ENCODE results near the gene CEP112. TPM values are rescaled to one million over a fixed set of nuclear protein-coding genes. Genes with fewer than 3 reads are reported as not detected.

CEP112 gene
- total and polyA plus RNA-seq, 2 of the 13 experiments (the other 11 are each of a cell fraction or from before 2014, with no cell fraction given) = 1.2 to 3.4 TPM

DNA sequence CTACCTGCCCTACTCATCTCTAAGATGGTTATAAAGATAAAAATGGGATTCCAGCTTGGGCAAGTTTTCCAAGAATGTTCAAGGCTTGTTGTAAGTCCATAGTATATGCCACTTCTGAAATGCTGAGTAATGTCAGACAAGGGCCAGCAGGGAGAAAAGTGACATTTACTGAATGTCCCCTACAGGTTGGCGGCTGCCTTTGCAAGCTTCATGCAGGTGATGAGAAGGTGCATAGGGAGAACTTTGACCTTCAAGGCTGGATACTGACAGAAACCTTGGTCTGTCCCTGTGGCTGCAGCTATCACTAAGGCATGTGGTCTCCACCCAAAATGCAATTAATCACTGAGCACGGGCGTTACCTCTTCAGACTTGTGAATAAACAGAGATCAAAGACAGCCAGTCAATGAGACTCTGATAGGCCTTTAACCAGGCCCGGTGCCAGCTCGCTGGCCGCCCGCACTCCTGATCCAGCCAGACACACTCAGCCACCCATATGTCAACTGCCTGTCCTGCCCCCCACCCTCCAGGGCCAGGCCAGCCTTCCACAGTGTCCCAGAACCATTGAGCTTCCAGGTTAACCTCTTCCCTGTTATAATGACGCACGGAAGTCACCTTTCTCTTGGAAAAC lies 603.6 kb downstream of the CEP112 start (continued):
- TF ChIP-seq, protein P1, sequence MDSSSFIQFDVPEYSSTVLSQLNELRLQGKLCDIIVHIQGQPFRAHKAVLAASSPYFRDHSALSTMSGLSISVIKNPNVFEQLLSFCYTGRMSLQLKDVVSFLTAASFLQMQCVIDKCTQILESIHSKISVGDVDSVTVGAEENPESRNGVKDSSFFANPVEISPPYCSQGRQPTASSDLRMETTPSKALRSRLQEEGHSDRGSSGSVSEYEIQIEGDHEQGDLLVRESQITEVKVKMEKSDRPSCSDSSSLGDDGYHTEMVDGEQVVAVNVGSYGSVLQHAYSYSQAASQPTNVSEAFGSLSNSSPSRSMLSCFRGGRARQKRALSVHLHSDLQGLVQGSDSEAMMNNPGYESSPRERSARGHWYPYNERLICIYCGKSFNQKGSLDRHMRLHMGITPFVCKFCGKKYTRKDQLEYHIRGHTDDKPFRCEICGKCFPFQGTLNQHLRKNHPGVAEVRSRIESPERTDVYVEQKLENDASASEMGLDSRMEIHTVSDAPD (CRISPR knock-in tag; IDR thresholded peaks at IDR 0.05) = 0 out of 2 replicates have a peak, but pooled peaks have one; percentile 24
- no peak for TF ChIP-seq SMARCE1 (IDR thresholded peaks at IDR 0.05; ENCODE audit: borderline replicate concordance)
- TF ChIP-seq, protein P2, sequence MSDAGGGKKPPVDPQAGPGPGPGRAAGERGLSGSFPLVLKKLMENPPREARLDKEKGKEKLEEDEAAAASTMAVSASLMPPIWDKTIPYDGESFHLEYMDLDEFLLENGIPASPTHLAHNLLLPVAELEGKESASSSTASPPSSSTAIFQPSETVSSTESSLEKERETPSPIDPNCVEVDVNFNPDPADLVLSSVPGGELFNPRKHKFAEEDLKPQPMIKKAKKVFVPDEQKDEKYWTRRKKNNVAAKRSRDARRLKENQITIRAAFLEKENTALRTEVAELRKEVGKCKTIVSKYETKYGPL (CRISPR knock-in tag; IDR thresholded peaks at IDR 0.05) = no peak
- no peak for TF ChIP-seq ZNF34 (CRISPR knock-in tag; IDR thresholded peaks at IDR 0.05; ENCODE audit: borderline replicate concordance)
- no peak for TF ChIP-seq SATB2 (CRISPR knock-in tag; IDR thresholded peaks at IDR 0.05)
- peak; percentile 67; the same call in 1 of the 2 replicates for TF ChIP-seq HMG20B (CRISPR knock-in tag; conservative IDR thresholded peaks at IDR 0.05)
- TF ChIP-seq HNRNPLL (IDR thresholded peaks at IDR 0.05; ENCODE audit: low read depth, low read length, poor library complexity, severe bottlenecking) = no peak
- no peak for TF ChIP-seq JARID2 (CRISPR knock-in tag; IDR thresholded peaks at IDR 0.05; ENCODE audit: insufficient replicate concordance)
- peak; percentile 81 for TF ChIP-seq TCF7L2 (IDR thresholded peaks at IDR 0.05; ENCODE audit: low read depth, low read length)
- no peak for TF ChIP-seq EED (CRISPR knock-in tag; IDR thresholded peaks at IDR 0.05)
- TF ChIP-seq MXI1 (IDR thresholded peaks at IDR 0.05; ENCODE audit: borderline replicate concordance, low read depth, low read length) = peak; percentile 51; the same call in 1 of the 3 replicates
- TF ChIP-seq MED8 (CRISPR knock-in tag; IDR thresholded peaks at IDR 0.05; ENCODE audit: insufficient replicate concordance) = peak; percentile 63
- TF ChIP-seq, protein P3, sequence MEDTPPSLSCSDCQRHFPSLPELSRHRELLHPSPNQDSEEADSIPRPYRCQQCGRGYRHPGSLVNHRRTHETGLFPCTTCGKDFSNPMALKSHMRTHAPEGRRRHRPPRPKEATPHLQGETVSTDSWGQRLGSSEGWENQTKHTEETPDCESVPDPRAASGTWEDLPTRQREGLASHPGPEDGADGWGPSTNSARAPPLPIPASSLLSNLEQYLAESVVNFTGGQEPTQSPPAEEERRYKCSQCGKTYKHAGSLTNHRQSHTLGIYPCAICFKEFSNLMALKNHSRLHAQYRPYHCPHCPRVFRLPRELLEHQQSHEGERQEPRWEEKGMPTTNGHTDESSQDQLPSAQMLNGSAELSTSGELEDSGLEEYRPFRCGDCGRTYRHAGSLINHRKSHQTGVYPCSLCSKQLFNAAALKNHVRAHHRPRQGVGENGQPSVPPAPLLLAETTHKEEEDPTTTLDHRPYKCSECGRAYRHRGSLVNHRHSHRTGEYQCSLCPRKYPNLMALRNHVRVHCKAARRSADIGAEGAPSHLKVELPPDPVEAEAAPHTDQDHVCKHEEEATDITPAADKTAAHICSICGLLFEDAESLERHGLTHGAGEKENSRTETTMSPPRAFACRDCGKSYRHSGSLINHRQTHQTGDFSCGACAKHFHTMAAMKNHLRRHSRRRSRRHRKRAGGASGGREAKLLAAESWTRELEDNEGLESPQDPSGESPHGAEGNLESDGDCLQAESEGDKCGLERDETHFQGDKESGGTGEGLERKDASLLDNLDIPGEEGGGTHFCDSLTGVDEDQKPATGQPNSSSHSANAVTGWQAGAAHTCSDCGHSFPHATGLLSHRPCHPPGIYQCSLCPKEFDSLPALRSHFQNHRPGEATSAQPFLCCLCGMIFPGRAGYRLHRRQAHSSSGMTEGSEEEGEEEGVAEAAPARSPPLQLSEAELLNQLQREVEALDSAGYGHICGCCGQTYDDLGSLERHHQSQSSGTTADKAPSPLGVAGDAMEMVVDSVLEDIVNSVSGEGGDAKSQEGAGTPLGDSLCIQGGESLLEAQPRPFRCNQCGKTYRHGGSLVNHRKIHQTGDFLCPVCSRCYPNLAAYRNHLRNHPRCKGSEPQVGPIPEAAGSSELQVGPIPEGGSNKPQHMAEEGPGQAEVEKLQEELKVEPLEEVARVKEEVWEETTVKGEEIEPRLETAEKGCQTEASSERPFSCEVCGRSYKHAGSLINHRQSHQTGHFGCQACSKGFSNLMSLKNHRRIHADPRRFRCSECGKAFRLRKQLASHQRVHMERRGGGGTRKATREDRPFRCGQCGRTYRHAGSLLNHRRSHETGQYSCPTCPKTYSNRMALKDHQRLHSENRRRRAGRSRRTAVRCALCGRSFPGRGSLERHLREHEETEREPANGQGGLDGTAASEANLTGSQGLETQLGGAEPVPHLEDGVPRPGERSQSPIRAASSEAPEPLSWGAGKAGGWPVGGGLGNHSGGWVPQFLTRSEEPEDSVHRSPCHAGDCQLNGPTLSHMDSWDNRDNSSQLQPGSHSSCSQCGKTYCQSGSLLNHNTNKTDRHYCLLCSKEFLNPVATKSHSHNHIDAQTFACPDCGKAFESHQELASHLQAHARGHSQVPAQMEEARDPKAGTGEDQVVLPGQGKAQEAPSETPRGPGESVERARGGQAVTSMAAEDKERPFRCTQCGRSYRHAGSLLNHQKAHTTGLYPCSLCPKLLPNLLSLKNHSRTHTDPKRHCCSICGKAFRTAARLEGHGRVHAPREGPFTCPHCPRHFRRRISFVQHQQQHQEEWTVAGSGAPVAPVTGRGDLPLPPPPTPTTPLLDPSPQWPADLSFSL (CRISPR knock-in tag; IDR thresholded peaks at IDR 0.05) = no peak
- TF ChIP-seq, protein P4, sequence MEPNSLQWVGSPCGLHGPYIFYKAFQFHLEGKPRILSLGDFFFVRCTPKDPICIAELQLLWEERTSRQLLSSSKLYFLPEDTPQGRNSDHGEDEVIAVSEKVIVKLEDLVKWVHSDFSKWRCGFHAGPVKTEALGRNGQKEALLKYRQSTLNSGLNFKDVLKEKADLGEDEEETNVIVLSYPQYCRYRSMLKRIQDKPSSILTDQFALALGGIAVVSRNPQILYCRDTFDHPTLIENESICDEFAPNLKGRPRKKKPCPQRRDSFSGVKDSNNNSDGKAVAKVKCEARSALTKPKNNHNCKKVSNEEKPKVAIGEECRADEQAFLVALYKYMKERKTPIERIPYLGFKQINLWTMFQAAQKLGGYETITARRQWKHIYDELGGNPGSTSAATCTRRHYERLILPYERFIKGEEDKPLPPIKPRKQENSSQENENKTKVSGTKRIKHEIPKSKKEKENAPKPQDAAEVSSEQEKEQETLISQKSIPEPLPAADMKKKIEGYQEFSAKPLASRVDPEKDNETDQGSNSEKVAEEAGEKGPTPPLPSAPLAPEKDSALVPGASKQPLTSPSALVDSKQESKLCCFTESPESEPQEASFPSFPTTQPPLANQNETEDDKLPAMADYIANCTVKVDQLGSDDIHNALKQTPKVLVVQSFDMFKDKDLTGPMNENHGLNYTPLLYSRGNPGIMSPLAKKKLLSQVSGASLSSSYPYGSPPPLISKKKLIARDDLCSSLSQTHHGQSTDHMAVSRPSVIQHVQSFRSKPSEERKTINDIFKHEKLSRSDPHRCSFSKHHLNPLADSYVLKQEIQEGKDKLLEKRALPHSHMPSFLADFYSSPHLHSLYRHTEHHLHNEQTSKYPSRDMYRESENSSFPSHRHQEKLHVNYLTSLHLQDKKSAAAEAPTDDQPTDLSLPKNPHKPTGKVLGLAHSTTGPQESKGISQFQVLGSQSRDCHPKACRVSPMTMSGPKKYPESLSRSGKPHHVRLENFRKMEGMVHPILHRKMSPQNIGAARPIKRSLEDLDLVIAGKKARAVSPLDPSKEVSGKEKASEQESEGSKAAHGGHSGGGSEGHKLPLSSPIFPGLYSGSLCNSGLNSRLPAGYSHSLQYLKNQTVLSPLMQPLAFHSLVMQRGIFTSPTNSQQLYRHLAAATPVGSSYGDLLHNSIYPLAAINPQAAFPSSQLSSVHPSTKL (CRISPR knock-in tag; IDR thresholded peaks at IDR 0.05) = peak; percentile 76; the same call in 1 of the 2 replicates

Data from HepG2 (cell line).